ENCODE results near the gene ELF1.

Gene ELF1

GRCh38 chr13:41034382-41034781 lies 15.3 kb upstream of the ELF1 start:
- Histone ChIP-seq H3F3A (ENCODE audit: low read depth) (no peaks in the 10 kb centered on the region), H3K9me3 (ENCODE audit: insufficient read depth, low read depth, low read length) (no peaks in the 10 kb centered on the region), H3K36me3 (ENCODE audit: insufficient read depth, low read length) (no peaks in the 10 kb centered on the region), H4K20me1 (ENCODE audit: insufficient read depth, low read length, poor library complexity, severe bottlenecking) (peaks cover 12% of the 10 kb centered on the region), H2AFZ (ENCODE audit: low read length) (no peak overlapping the region), H3K4me3 (ENCODE audit: low read length, poor library complexity, severe bottlenecking) (no peak overlapping the region), H3K9ac (ENCODE audit: low read depth, low read length, poor library complexity, severe bottlenecking) (no peak overlapping the region), H3K4me2 (ENCODE audit: low read depth, low read length, poor library complexity, severe bottlenecking) (no peak overlapping the region), H3K79me2 (ENCODE audit: insufficient read depth, low read length) (peaks cover 90% of the 10 kb centered on the region), H3K27me3 (ENCODE audit: insufficient read depth, low read length, poor library complexity, severe bottlenecking) (no peaks in the 10 kb centered on the region), H3K9me2 (replicated peaks; ENCODE audit: low read depth, low read length) (no peaks in the 10 kb centered on the region), H3K4me1 (ENCODE audit: insufficient read depth, low read length, poor library complexity, severe bottlenecking) (no peaks in the 10 kb centered on the region)
- TF ChIP-seq EZH2phosphoT487 (IDR thresholded peaks at IDR 0.05; ENCODE audit: borderline replicate concordance) (no peak), CTCF (conservative IDR thresholded peaks at IDR 0.05; ENCODE audit: low read length) (no peak)

GRCh38 chr13:41032691-41033376 lies 13.7 kb upstream of the ELF1 start:
- Histone ChIP-seq H3K9me2 (replicated peaks; ENCODE audit: low read depth, low read length) (no peaks in the 10 kb centered on the region), H3F3A (ENCODE audit: low read depth) (no peaks in the 10 kb centered on the region), H3K4me3 (ENCODE audit: low read length, poor library complexity, severe bottlenecking) (no peak overlapping the region), H3K36me3 (ENCODE audit: insufficient read depth, low read length) (no peaks in the 10 kb centered on the region), H3K79me2 (ENCODE audit: insufficient read depth, low read length) (peaks cover 92% of the 10 kb centered on the region), H3K4me1 (ENCODE audit: insufficient read depth, low read length, poor library complexity, severe bottlenecking) (no peaks in the 10 kb centered on the region), H3K9me3 (ENCODE audit: insufficient read depth, low read depth, low read length) (no peaks in the 10 kb centered on the region), H3K27me3 (ENCODE audit: insufficient read depth, low read length, poor library complexity, severe bottlenecking) (no peaks in the 10 kb centered on the region), H2AFZ (ENCODE audit: low read length) (no peak overlapping the region), H4K20me1 (ENCODE audit: insufficient read depth, low read length, poor library complexity, severe bottlenecking) (peaks cover 12% of the 10 kb centered on the region), H3K9ac (ENCODE audit: low read depth, low read length, poor library complexity, severe bottlenecking) (no peak overlapping the region), H3K4me2 (ENCODE audit: low read depth, low read length, poor library complexity, severe bottlenecking) (no peak overlapping the region)
- no peak for TF ChIP-seq EZH2phosphoT487 (IDR thresholded peaks at IDR 0.05; ENCODE audit: borderline replicate concordance)
- TF ChIP-seq CTCF (conservative IDR thresholded peaks at IDR 0.05; ENCODE audit: low read length), result no peak

- Histone ChIP-seq H3K9me3 (ENCODE audit: insufficient read depth, low read depth, low read length) (no peaks in the 10 kb centered on the region), H4K20me1 (ENCODE audit: insufficient read depth, low read length, poor library complexity, severe bottlenecking) (peaks cover 17% of the 10 kb centered on the region)
Observed at GRCh38 chr13:41029629-41030028, 10.5 kb upstream of the ELF1 start.

More at GRCh38 chr13:41029629-41030028, 10.5 kb upstream of the ELF1 start:
- H3K27me3 ChIP-seq (ENCODE audit: insufficient read depth, low read length, poor library complexity, severe bottlenecking), result no peaks in the 10 kb centered on the region
- peaks cover 95% of the 10 kb centered on the region for H3K79me2 ChIP-seq (ENCODE audit: insufficient read depth, low read length)
- no peaks in the 10 kb centered on the region; the same call in 1 of the 2 replicates for H3K36me3 ChIP-seq (ENCODE audit: insufficient read depth, low read length)
- no peak overlapping the region for H2AFZ ChIP-seq (ENCODE audit: low read length)
- TF ChIP-seq EZH2phosphoT487 (IDR thresholded peaks at IDR 0.05; ENCODE audit: borderline replicate concordance), result no peak
- TF ChIP-seq CTCF (conservative IDR thresholded peaks at IDR 0.05; ENCODE audit: low read length), result peak; percentile 74
- no peaks in the 10 kb centered on the region for H3K9me2 ChIP-seq (replicated peaks; ENCODE audit: low read depth, low read length)
- H3K4me3 ChIP-seq (ENCODE audit: low read length, poor library complexity, severe bottlenecking), result no peak overlapping the region
- H3K9ac ChIP-seq (ENCODE audit: low read depth, low read length, poor library complexity, severe bottlenecking), result no peak overlapping the region
- peaks cover 7% of the 10 kb centered on the region for H3K4me1 ChIP-seq (ENCODE audit: insufficient read depth, low read length, poor library complexity, severe bottlenecking)
- H3K4me2 ChIP-seq (ENCODE audit: low read depth, low read length, poor library complexity, severe bottlenecking), result no peak overlapping the region
- H3F3A ChIP-seq (ENCODE audit: low read depth), result no peaks in the 10 kb centered on the region
